C4-2B (cell line): ENCODE measurements around the gene TESK2.

Experiments
- H3K27ac ChIP-seq: fragments of 450-650 bp; 2 replicates; pipeline ENCODE4 v1.5.1; 2017
- ZFX ChIP-seq: fragments of 450-650 bp; IDR thresholded peaks from 2 replicates; pipeline ENCODE4 v1.6.1; 2017
- TF ChIP-seq, protein P1 (sequence below): fragments of 450-650 bp; conservative IDR thresholded peaks from 2 replicates; pipeline ENCODE4 v1.5.1; 2017; ENCODE audit warnings: mild to moderate bottlenecking

The TESK2 gene

DNA sequence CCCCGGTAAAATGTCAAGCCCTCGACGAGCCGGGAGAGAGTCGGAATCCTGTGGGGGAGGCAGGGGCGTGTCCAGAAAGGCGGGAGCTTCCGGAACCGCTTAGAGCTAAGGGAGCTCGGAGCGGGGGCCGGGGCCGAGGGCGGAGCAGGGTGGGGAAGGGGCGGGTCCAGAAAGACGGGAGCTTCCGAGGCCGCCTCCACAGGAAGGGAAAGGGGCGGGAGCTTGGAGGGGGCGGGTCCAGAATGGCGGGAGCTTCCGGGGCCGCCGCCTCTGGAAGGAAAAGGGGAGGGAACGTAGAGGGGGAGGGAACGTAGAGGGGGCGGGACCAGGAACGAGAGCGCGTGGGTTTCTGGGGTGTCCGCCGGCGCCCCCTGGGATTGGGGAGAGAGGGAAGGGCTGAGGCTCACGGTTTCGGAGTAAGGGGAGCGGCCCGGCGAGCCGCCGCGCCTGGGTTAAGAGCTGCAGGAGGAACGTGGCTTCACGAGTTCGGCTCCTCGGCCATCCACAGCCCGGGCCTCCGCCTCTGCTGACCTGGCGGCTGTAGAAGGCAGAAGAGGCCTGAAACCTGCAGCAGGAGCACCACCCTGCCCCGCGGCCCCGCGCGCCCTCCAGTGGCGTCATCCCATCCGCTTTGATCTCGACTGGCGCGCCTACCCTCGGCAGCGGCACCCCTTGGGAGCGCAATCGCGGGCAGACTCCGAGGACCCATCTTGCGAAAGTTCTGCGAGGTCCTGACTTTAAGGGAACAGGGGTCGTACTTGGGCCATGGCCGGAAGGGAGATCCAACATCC lies 187.2 kb downstream of the TESK2 start:
- peak; percentile 77; the same call in 1 of the 2 replicates for TF ChIP-seq ZFX
- TF ChIP-seq, protein P1, sequence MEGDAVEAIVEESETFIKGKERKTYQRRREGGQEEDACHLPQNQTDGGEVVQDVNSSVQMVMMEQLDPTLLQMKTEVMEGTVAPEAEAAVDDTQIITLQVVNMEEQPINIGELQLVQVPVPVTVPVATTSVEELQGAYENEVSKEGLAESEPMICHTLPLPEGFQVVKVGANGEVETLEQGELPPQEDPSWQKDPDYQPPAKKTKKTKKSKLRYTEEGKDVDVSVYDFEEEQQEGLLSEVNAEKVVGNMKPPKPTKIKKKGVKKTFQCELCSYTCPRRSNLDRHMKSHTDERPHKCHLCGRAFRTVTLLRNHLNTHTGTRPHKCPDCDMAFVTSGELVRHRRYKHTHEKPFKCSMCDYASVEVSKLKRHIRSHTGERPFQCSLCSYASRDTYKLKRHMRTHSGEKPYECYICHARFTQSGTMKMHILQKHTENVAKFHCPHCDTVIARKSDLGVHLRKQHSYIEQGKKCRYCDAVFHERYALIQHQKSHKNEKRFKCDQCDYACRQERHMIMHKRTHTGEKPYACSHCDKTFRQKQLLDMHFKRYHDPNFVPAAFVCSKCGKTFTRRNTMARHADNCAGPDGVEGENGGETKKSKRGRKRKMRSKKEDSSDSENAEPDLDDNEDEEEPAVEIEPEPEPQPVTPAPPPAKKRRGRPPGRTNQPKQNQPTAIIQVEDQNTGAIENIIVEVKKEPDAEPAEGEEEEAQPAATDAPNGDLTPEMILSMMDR: peak; percentile 90
- peak overlapping the region; percentile 79 for H3K27ac ChIP-seq

DNA sequence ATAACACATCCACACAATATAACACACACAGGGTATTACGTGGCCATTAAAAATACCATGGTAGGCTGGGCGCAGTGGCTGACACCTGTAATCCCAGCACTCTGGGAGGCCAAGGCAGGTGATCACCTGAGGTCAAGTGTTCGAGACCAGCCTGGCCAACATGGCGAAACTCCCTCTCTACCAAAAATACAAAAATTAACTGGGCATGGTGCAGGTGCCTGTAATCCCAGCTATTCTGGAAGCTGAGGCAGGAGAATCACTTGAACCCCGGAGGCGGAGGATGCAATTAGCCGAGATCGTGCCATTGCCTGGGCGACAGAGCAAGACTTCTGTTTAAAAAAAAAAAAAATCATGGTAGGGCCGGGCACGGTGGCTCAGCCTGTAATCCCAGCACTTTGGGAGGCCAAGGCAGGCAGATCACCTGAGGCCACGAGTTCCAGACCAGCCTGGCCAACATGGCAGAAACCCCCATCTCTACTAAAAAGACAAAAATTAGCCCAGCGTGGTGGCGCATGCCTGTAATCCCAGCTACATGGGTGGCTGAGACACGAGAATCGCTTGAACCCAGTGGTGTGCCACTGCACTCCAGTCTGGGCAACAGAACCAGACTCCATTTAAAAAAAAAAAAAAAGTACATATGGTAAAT lies 188.3 kb downstream of the TESK2 start:
- H3K27ac ChIP-seq: peak overlapping the region; percentile 79
- TF ChIP-seq ZFX: no peak
- TF ChIP-seq, protein P1: no peak

DNA sequence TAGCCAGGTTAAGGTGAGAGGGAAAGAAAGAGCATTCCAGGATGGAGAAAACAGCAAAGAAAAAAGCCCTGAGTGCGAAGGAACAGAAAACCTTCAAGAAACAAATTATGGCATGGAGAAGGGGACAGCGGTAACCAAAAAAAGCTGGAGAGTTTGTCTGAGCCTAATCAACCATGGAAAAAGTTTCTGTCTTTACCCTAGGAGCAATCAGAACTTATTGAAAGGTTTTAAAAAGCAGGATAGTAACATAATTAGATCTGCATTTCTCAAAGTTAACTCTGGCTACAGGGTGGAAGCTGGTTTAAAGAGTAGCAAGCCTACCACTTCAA lies 190.3 kb downstream of the TESK2 start:
- H3K27ac ChIP-seq: no peak overlapping the region
- TF ChIP-seq ZFX: no peak
- TF ChIP-seq, protein P1: peak; percentile 64; the same call in 1 of the 2 replicates

DNA sequence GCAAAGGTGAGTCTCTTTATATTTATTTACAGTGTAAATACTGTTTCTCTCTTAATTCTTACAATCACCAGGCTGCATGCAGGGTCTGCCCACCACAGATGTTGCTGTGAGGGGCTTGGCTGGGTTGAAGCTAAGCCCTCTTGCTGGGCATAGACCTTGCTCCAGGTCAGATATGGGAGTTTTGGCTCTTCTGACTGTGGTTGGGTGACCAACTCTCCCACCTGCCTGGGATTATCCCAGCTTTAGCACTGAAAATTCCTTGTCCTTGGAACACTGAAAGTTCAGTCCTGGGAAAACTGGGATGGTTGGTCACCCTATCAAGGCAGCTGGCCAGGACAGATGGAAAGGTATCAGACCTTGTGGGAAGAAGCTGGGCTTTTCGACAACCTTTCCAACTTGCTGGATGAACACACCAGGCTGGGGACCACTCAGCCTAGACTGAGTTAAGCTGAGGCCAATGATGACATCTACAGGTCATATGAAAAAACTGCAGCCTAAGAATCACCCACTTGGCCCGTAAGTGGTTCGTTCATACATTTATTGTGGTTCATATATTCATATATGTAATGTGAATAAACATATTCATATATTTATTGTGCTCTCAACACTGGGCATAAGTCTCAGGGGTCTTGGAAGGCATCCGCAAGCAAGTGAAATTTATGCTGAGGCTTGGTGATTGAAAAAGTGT lies 190.8 kb downstream of the TESK2 start:
- H3K27ac ChIP-seq: no peak overlapping the region
- TF ChIP-seq, protein P1: peak; percentile 88
- TF ChIP-seq ZFX: no peak

DNA sequence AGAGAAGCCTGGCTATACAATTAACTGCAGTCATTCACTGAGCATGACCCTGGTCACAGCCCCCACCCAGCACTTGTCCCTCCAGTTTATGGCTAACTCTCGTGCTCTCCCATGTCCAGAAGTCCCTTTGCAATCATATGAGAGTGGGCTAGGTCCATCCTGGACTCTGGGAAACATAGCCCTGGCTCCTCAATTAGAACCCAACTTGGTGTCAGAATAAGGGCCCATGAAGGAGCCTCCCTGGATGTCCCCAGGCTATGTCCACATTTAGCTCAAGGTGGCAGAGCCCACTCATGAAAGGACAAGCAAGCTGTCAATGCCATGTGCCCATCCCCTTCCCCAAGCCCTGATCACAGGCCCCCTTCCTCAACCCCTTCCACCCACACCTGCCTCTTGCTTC lies 191.7 kb downstream of the TESK2 start:
- TF ChIP-seq, protein P1: no peak
- no peak for TF ChIP-seq ZFX
- H3K27ac ChIP-seq: no peak overlapping the region

DNA sequence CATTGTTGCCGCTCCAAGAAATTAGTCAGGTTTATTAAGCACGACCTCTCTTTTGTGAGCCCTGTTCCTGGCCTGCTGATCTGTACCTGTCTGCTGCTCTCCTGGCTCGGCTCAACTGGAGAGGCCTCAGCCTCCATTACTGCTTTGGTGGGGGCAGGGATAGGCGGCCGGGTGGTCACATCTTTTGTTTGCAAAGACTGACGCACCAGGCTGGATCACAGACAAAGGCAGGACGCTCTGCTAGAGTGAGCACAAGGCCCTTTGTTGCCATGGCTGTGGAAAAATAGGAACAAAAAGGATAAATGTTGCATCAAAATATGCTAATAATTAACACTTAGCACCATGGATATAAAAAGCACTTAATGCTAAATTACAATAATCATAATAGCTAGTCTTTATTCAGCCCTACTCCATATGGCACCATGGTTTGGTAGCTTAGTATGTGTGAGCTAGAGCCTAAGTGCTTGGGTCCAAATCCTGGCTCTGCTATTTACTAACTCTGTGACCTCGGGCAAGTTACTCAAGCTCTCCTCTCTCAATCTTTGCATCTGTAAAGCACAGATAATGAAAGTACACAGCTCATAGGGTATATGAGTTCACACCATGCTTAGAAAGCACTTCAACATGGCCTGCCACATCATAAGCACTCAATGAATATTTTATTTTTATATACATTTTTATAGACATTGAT lies 193.2 kb downstream of the TESK2 start:
- no peak overlapping the region for H3K27ac ChIP-seq
- TF ChIP-seq, protein P1: no peak
- no peak for TF ChIP-seq ZFX
